HepG2 (cell line): ENCODE data around the gene B4GALT5. TPM values are rescaled to one million over a fixed set of nuclear protein-coding genes. Genes with fewer than 3 reads are reported as not detected.
A peak's percentile ranks its signal among the peaks of the same experiment; 100 is the strongest.

Source experiments
- AGO1 ChIP-seq: fragments of 200-400 bp; formaldehyde crosslinking; IDR thresholded peaks from 2 replicates; pipeline ENCODE4 v1.6.1; 2017; ENCODE audit warnings: mild to moderate bottlenecking, low read depth, low read length, moderate library complexity; ENCODE audit not compliant: poor library complexity, severe bottlenecking
- CEBPG ChIP-seq: IDR thresholded peaks from 2 replicates; pipeline ENCODE4 v1.6.1; 2016
- E2F5 ChIP-seq: sonication (generic); formaldehyde crosslinking; conservative IDR thresholded peaks from 2 replicates; pipeline ENCODE4 v1.4.0; 2020; ENCODE audit warnings: missing genetic modification reagents
- HOXA7 ChIP-seq: sonication (generic); formaldehyde crosslinking; IDR thresholded peaks from 2 replicates; pipeline ENCODE4 v1.8.1; 2022; ENCODE audit warnings: mild to moderate bottlenecking, missing genetic modification reagents, moderate library complexity
- MBD4 ChIP-seq: IDR thresholded peaks from 2 replicates; pipeline ENCODE4 v1.6.1; 2012; ENCODE audit warnings: low read length, inconsistent platforms, borderline replicate concordance
- POLR2AphosphoS5 ChIP-seq: IDR thresholded peaks from 2 replicates; pipeline ENCODE4 v1.6.1; 2012; ENCODE audit warnings: low read depth, low read length
- RELA ChIP-seq: sonication (generic); formaldehyde crosslinking; IDR thresholded peaks from 2 replicates; pipeline ENCODE4 v1.4.0; 2020; ENCODE audit warnings: missing genetic modification reagents
- SAFB2 ChIP-seq: sonication (generic); formaldehyde crosslinking; IDR thresholded peaks from 2 replicates; pipeline ENCODE4 v1.5.1; 2020; ENCODE audit warnings: missing genetic modification reagents, low read depth, mild to moderate bottlenecking, borderline replicate concordance
- SP4 ChIP-seq: sonication (generic); formaldehyde crosslinking; IDR thresholded peaks from 2 replicates; pipeline ENCODE4 v1.8.1; 2023; ENCODE audit warnings: mild to moderate bottlenecking, missing genetic modification reagents
- TCF7L2 ChIP-seq: IDR thresholded peaks from 2 replicates; pipeline ENCODE4 v1.6.1; 2011; ENCODE audit warnings: mild to moderate bottlenecking, low read depth, low read length, moderate library complexity
- ZEB1 ChIP-seq: IDR thresholded peaks from 2 replicates; pipeline ENCODE4 v1.6.1; 2012; ENCODE audit warnings: mild to moderate bottlenecking, low read depth, inconsistent platforms; ENCODE audit not compliant: insufficient replicate concordance
- ZNF318 ChIP-seq: sonication (generic); formaldehyde crosslinking; IDR thresholded peaks from 2 replicates; pipeline ENCODE4 v1.4.0; 2020; ENCODE audit warnings: mild to moderate bottlenecking, missing genetic modification reagents
- ZNF367 ChIP-seq: sonication (generic); formaldehyde crosslinking; IDR thresholded peaks from 2 replicates; pipeline ENCODE4 v1.4.0; 2020; ENCODE audit warnings: missing genetic modification reagents, borderline replicate concordance
- ZNF414 ChIP-seq: sonication (generic); formaldehyde crosslinking; IDR thresholded peaks from 2 replicates; pipeline ENCODE4 v1.5.0; 2020; ENCODE audit warnings: missing genetic modification reagents
- ZNF563 ChIP-seq: sonication (generic); formaldehyde crosslinking; IDR thresholded peaks from 2 replicates; pipeline ENCODE4 v1.8.0; 2022; ENCODE audit warnings: mild to moderate bottlenecking, moderate library complexity, missing genetic modification reagents
- ZNF577 ChIP-seq: sonication (generic); formaldehyde crosslinking; IDR thresholded peaks from 2 replicates; pipeline ENCODE4 v1.4.0; 2020; ENCODE audit warnings: mild to moderate bottlenecking, low read depth, missing genetic modification reagents, borderline replicate concordance
- ZNF790 ChIP-seq: sonication (generic); formaldehyde crosslinking; IDR thresholded peaks from 2 replicates; pipeline ENCODE4 v1.8.0; 2022; ENCODE audit warnings: missing genetic modification reagents, mild to moderate bottlenecking, borderline replicate concordance
- polyA plus RNA-seq, 8 experiments: library from polyadenylated mRNA; depleted of rRNA in 3 of 8; stranded (reverse) in 7 of 8; unstranded in 1 of 8; fragments of >200 nt; fragmentation: Illumina TruSeq in 4 of 8; extraction: Trizol in 4 of 8; gene quantifications; 2 replicates each; pipeline versions ENCODE4 v1.2.1 to v1.2.3, GENCODE V29; 2011 to 2016; ENCODE audit warnings: low read depth in 4 of 8, missing spikeins in 1 of 8, mixed read lengths in 1 of 8; ENCODE audit not compliant: insufficient read depth in 1 of 8
- total RNA-seq, 5 experiments: library from RNA; depleted of rRNA; stranded (reverse); fragments of >200 nt; fragmentation: Illumina TruSeq; extraction: Trizol; gene quantifications; 2 replicates each; pipeline ENCODE4 v1.2.3, GENCODE V29; 2016; ENCODE audit warnings: low read depth in 1 of 5

Gene B4GALT5
- total and polyA plus RNA-seq, 2 of the 13 experiments (the other 11 are each of a cell fraction or from before 2014, with no cell fraction given): 27.3 to 30.9 TPM

GRCh38 chr20:49712996-49713752, 504 bp downstream of the B4GALT5 start (continued):
- TF ChIP-seq SP4 (CRISPR knock-in tag) (no peak), POLR2AphosphoS5 (no peak), TCF7L2 (no peak), ZNF318 (no peak), E2F5 (CRISPR knock-in tag) (no peak), MBD4 (no peak), CEBPG (no peak), ZNF577 (CRISPR knock-in tag) (no peak), ZNF414 (CRISPR knock-in tag) (peak; percentile 86; the same call in 1 of the 2 replicates), HOXA7 (CRISPR knock-in tag) (no peak), ZNF563 (CRISPR knock-in tag) (peak; percentile 32; the same call in 1 of the 2 replicates), RELA (CRISPR knock-in tag) (no peak), ZNF367 (no peak), ZEB1 (no peak), SAFB2 (CRISPR knock-in tag) (peak; percentile 59), ZNF790 (peak; percentile 47; the same call in 1 of the 2 replicates), AGO1 (peak; percentile 38)
